B cell (primary cell): ENCODE data around the gene TNFAIP2. TPM values are rescaled to one million over a fixed set of nuclear protein-coding genes. Genes with fewer than 3 reads are reported as not detected.

Experiments used
- ATAC-seq: fragments of 200-7000 bp; cut with Tn5 transposase; one replicate; pipeline ENCODE4 v1.10.0; 2021; ENCODE audit warnings: low read depth, mild to moderate bottlenecking, moderate number of reproducible peaks, moderate library complexity
- CTCF ChIA-PET: fragments of 350-600 bp; sonication (Branson Sonifier 250); formaldehyde crosslinking; loops from one replicate; lab custom pipeline; 2021; ENCODE audit warnings: antibody characterized with exemption, inconsistent platforms; lab: Charles Lee
- POLR2A ChIA-PET: fragments of 350-600 bp; sonication (Branson Sonifier 250); formaldehyde crosslinking; loops from one replicate; lab custom pipeline; 2021; ENCODE audit warnings: antibody characterized with exemption; lab: Charles Lee
- DNase-seq: peaks from one replicate; pipeline ENCODE4 v3.0.0; 2013
- H2AFZ ChIP-seq: 2 replicates; pipeline ENCODE4 v1.6.1; 2012; ENCODE audit warnings: mild to moderate bottlenecking, low read depth, low read length; ENCODE audit not compliant: insufficient read depth, poor library complexity, severe bottlenecking
- H3K27ac ChIP-seq, 2 donors: 1 replicate in 1 of 2; 2 replicates in 1 of 2; pipeline ENCODE4 v1.5.1; 2012 to 2013; ENCODE audit warnings: low read length in 2 of 2, mild to moderate bottlenecking in 2 of 2, moderate library complexity in 1 of 2
- H3K27me3 ChIP-seq, 4 experiments: fragments of 200-600 bp in 1 of 4; sonication (generic) in 1 of 4; replicated peaks in 1 of 4; 1 replicate in 2 of 4; 2 replicates in 2 of 4; pipeline versions ENCODE4 v1.6.1 to v1.7.0; 2013 to 2016; ENCODE audit warnings: low read length in 3 of 4, mild to moderate bottlenecking in 2 of 4, mixed read lengths in 1 of 4, moderate library complexity in 1 of 4; ENCODE audit not compliant: insufficient read depth in 4 of 4, control insufficient read depth in 3 of 4; ENCODE audit errors: control extremely low read depth in 1 of 4
- H3K36me3 ChIP-seq, 2 experiments: replicated peaks in 1 of 2; 1 replicate in 1 of 2; 2 replicates in 1 of 2; pipeline versions ENCODE4 v1.6.1 to v1.7.1; 2013; ENCODE audit warnings: low read length in 1 of 2; ENCODE audit not compliant: insufficient read depth in 2 of 2, control insufficient read depth in 1 of 2; ENCODE audit errors: control extremely low read depth in 1 of 2, extremely low read depth in 1 of 2
- H3K4me1 ChIP-seq, 2 donors: fragments of 200-600 bp in 1 of 2; sonication (generic) in 1 of 2; 1 replicate in 1 of 2; 2 replicates in 1 of 2; pipeline versions ENCODE4 v1.5.1 to v1.6.1; 2013 to 2017; ENCODE audit warnings: low read length in 2 of 2; ENCODE audit not compliant: control insufficient read depth in 2 of 2, insufficient read depth in 2 of 2
- H3K4me2 ChIP-seq: replicated peaks from 2 replicates; pipeline ENCODE3; 2012; ENCODE audit warnings: mild to moderate bottlenecking, low read depth, low read length; ENCODE audit not compliant: poor library complexity, severe bottlenecking
- H3K4me3 ChIP-seq, 5 experiments: fragments of 200-600 bp in 1 of 5; sonication (generic) in 1 of 5; 1 replicate in 3 of 5; 2 replicates in 2 of 5; pipeline versions ENCODE4 v1.5.1 to v1.7.0; 2011 to 2016; ENCODE audit warnings: low read length in 4 of 5, mild to moderate bottlenecking in 4 of 5, low read depth in 2 of 5, control low read depth in 1 of 5, moderate library complexity in 1 of 5; ENCODE audit not compliant: insufficient read depth in 1 of 5; ENCODE audit errors: control extremely low read depth in 1 of 5, extremely low read depth in 1 of 5
- H3K79me2 ChIP-seq: fragments of 200-600 bp; sonication (generic); one replicate; pipeline ENCODE4 v1.6.0; 2016; ENCODE audit warnings: low read length; ENCODE audit not compliant: control insufficient read depth, insufficient read depth
- H3K9ac ChIP-seq: fragments of 200-600 bp; sonication (generic); 2 replicates; pipeline ENCODE4 v1.6.1; 2017; ENCODE audit warnings: mild to moderate bottlenecking, low read length, moderate library complexity
- H3K9me3 ChIP-seq, 3 donors: one replicate each; pipeline versions ENCODE4 v1.6.1 to v1.7.1; 2013; ENCODE audit warnings: low read length in 2 of 3; ENCODE audit not compliant: control insufficient read depth in 2 of 3, insufficient read depth in 1 of 3; ENCODE audit errors: control extremely low read depth in 1 of 3
- H4K20me1 ChIP-seq: 2 replicates; pipeline ENCODE4 v1.6.0; 2012; ENCODE audit warnings: mild to moderate bottlenecking, low read length; ENCODE audit not compliant: insufficient read depth, control insufficient read depth, poor library complexity, severe bottlenecking
- H3K27ac Mint-ChIP-seq: one replicate; pipeline ENCODE4 v1.8.0; 2021; ENCODE audit warnings: mixed read lengths
- H3K27me3 Mint-ChIP-seq: one replicate; pipeline ENCODE4 v1.8.0; 2021; ENCODE audit warnings: mixed read lengths
- H3K4me1 Mint-ChIP-seq: one replicate; pipeline ENCODE4 v1.8.0; 2021; ENCODE audit warnings: mixed read lengths
- H3K4me3 Mint-ChIP-seq: one replicate; pipeline ENCODE4 v1.8.0; 2021; ENCODE audit warnings: mixed read lengths
- H3K9me3 Mint-ChIP-seq: one replicate; pipeline ENCODE4 v1.8.0; 2022; ENCODE audit warnings: mixed read lengths; ENCODE audit not compliant: insufficient read depth
- CTCF ChIP-seq: fragments of 200-600 bp; IDR thresholded peaks from one replicate; pipeline ENCODE4 v1.8.0; 2022; ENCODE audit warnings: antibody characterized with exemption, mild to moderate bottlenecking
- EZH2 ChIP-seq: IDR thresholded peaks from 2 replicates; pipeline ENCODE4 v1.6.1; 2012; ENCODE audit warnings: borderline replicate concordance, low read depth, mild to moderate bottlenecking, moderate library complexity, low read length; ENCODE audit not compliant: insufficient read depth, poor library complexity, severe bottlenecking
- WGBS: methylation state at CpG from one replicate; pipeline ENCODE4 v1.1.5; 2013; ENCODE audit warnings: missing lambda C conversion rate; ENCODE audit not compliant: insufficient coverage; 5-methylcytosine and 5-hydroxymethylcytosine counted together
- intact Hi-C: fragments of 100-400 bp; cut with micrococcal nuclease; formaldehyde crosslinking; loops from one replicate; pipeline ENCODE4 v1.10.0; 2022
- polyA plus RNA-seq: library from polyadenylated mRNA; depleted of rRNA; stranded (reverse); fragments of >200 nt; gene quantifications from 2 replicates; pipeline ENCODE4 v1.2.3, GENCODE V29; 2012
- total RNA-seq, 2 donors: library from RNA; stranded (reverse); fragments of 120-200 nt in 1 of 2; gene quantifications; 1 replicate in 1 of 2; 2 replicates in 1 of 2; pipeline versions ENCODE4 v1.2.3 to v1.2.4, GENCODE V29; 2013 to 2022

TNFAIP2 gene
- total and polyA plus RNA-seq, 2 donors (not counting 1 experiment from before 2014, with no cell fraction given), result 1.5 to 9.0 TPM

DNA sequence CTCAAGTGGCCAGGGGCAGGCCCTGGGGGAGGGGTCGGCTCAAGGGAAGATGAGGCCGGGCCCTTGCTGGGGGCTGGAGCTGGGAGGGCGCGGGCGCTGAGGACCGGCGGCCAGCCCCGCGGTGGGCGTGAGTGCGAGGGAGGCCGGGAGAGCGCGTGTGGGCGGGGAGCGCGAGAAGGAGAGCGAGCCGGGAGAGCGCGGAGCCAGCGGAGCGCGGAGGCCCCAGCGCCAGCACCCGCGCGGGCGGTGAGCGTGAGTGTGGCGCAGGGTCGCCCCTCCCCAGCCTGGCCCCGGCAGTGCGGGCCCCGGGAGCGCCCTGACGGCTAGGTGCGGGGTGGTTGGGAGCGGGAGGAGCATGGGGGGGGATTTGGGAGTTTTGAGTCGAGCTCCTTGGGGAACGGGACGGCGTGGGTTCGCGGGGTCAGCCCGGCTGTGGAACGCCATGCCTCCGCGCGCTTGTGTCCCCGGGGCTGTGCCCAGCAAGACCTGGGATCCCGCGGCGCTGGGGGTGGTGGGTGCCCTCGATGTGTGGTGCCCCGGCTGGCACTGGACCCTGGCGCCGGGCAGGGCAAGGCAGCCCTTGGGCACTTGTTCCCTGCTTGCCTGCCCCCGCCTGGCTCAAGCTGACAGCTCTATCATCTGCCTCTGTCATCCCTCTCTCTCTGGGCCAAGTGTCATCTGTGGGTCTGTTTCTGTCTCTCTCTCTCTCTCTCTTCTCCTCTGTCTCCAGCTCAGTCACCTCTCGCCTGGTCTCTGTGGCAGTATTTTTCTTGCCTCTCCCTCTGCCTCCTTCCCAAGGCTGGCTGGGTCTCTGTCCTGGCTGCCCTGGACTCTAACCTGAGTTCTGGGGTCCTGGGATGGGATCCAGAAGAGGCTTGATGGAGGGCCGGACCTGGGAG lies 39.0 kb upstream of the TNFAIP2 start, which contains the start of gene LBHD2:
LBHD2 (plus strand) TSS at position 190 of the 899 bp plus-strand sequence. CDS start 1,803 bp downstream, outside the sequence.
- Mint-ChIP-seq H3K9me3 (no peaks in the 10 kb centered on the region), H3K27me3 (peaks cover 7% of the 10 kb centered on the region), H3K4me1 (peaks cover 2% of the 10 kb centered on the region), H3K27ac (no peak within 1 kb of the TSS), H3K4me3 (no peak within 1 kb of the TSS)
- TF ChIP-seq EZH2, result no peak
- TF ChIP-seq CTCF, result no peak
- no peaks in the 10 kb centered on the region for H3K4me1 ChIP-seq
- H3K4me3 ChIP-seq, result no peak within 1 kb of the TSS
- H3K4me2 ChIP-seq, result no peak within 1 kb of the TSS
- ChIA-PET CTCF (no interaction called here), POLR2A (no interaction called here)
- no peak within 1 kb of the TSS for H3K9ac ChIP-seq
- H3K27me3 ChIP-seq, result peaks cover 0 to 21% (median 1%) of the 10 kb centered on the region in 4 experiments
- no peak for DNase-seq
- no peaks in the 10 kb centered on the region for H4K20me1 ChIP-seq
- H3K9me3 ChIP-seq, result no peaks in the 10 kb centered on the region
- intact Hi-C loops, result no loop called here
- 22% methylated on average over 57 of the region's 61 CpGs for WGBS
- H3K79me2 ChIP-seq, result no peaks in the 10 kb centered on the region
- H2AFZ ChIP-seq, result no peak within 1 kb of the TSS
- no peaks in the 10 kb centered on the region for H3K36me3 ChIP-seq
- no peak for ATAC-seq
- H3K27ac ChIP-seq, result no peak within 1 kb of the TSS
